ENCODE results near the gene WDR7. TPM values are rescaled to one million over a fixed set of nuclear protein-coding genes. Genes with fewer than 3 reads are reported as not detected.

The WDR7 gene
- total RNA-seq, 4 donors from 2014 or later: 9.4 to 26.1 (median 19.2) TPM

GRCh38 chr18:57051021-57051656 lies 400.0 kb downstream of the WDR7 start:
- Histone ChIP-seq H3K27ac (no peak overlapping the region), H3K9me3 (no peaks in the 10 kb centered on the region), H3K4me3 (no peak overlapping the region), H3K4me1 (no peaks in the 10 kb centered on the region), H3K36me3 (no peaks in the 10 kb centered on the region), H3K27me3 (no peaks in the 10 kb centered on the region)
- DNase-seq: no peak
- 15 to 26% methylated on average over 3 of the region's 3 CpGs for WGBS, 2 donors
- intact Hi-C loops (cut with DNase I): no loop called here
- no peak for TF ChIP-seq CTCF (IDR thresholded peaks at IDR 0.05)
- no peak for TF ChIP-seq POLR2A (IDR thresholded peaks at IDR 0.05)

- no peak for DNase-seq
- H3K4me1 ChIP-seq: no peaks in the 10 kb centered on the region
- intact Hi-C loops (cut with DNase I): no loop called here
- no peaks in the 10 kb centered on the region for H3K36me3 ChIP-seq
- H3K27me3 ChIP-seq: no peaks in the 10 kb centered on the region
- no peak for TF ChIP-seq POLR2A (IDR thresholded peaks at IDR 0.05)
- no peak for TF ChIP-seq CTCF (IDR thresholded peaks at IDR 0.05)
- 56 to 63% methylated on average over 1 to 3 of the region's 4 CpGs for WGBS, 2 donors
- H3K9me3 ChIP-seq: no peaks in the 10 kb centered on the region
- H3K4me3 ChIP-seq: no peak overlapping the region
- no peak overlapping the region for H3K27ac ChIP-seq
Measured at GRCh38 chr18:57051657-57052044, 400.5 kb downstream of the WDR7 start.

- H3K36me3 ChIP-seq: no peaks in the 10 kb centered on the region
- no peaks in the 10 kb centered on the region for H3K27me3 ChIP-seq
- WGBS, 2 donors: 62 to 70% methylated on average over 3 of the region's 4 CpGs
- intact Hi-C loops (cut with DNase I): no loop called here
- no peak overlapping the region for H3K4me3 ChIP-seq
- TF ChIP-seq POLR2A (IDR thresholded peaks at IDR 0.05) (no peak), CTCF (IDR thresholded peaks at IDR 0.05) (no peak)
- H3K9me3 ChIP-seq: no peaks in the 10 kb centered on the region
- DNase-seq: no peak
- no peaks in the 10 kb centered on the region for H3K4me1 ChIP-seq
- no peak overlapping the region for H3K27ac ChIP-seq
Measured at GRCh38 chr18:57052173-57052572, 401.0 kb downstream of the WDR7 start.

- Histone ChIP-seq H3K4me1 (no peaks in the 10 kb centered on the region), H3K27ac (no peak overlapping the region), H3K27me3 (no peaks in the 10 kb centered on the region), H3K9me3 (no peaks in the 10 kb centered on the region), H3K4me3 (no peak overlapping the region), H3K36me3 (no peaks in the 10 kb centered on the region)
- intact Hi-C loops (cut with DNase I): no loop called here
- DNase-seq: no peak
- TF ChIP-seq CTCF (IDR thresholded peaks at IDR 0.05): no peak
- TF ChIP-seq POLR2A (IDR thresholded peaks at IDR 0.05): no peak
- 84 to 86% methylated on average over 1 to 2 of the region's 5 CpGs for WGBS, 2 donors
Measured at GRCh38 chr18:57052759-57053158, 401.6 kb downstream of the WDR7 start.

GRCh38 chr18:57054891-57055290 lies 403.7 kb downstream of the WDR7 start:
- WGBS, 2 donors: 56 to 71% methylated on average over 2 to 3 of the region's 3 CpGs
- no peaks in the 10 kb centered on the region for H3K27me3 ChIP-seq
- H3K4me1 ChIP-seq: no peaks in the 10 kb centered on the region
- no peak overlapping the region for H3K4me3 ChIP-seq
- no peak for TF ChIP-seq POLR2A (IDR thresholded peaks at IDR 0.05)
- TF ChIP-seq CTCF (IDR thresholded peaks at IDR 0.05): no peak
- DNase-seq: no peak
- H3K9me3 ChIP-seq: no peaks in the 10 kb centered on the region
- H3K27ac ChIP-seq: no peak overlapping the region
- no peaks in the 10 kb centered on the region for H3K36me3 ChIP-seq
- intact Hi-C loops (cut with DNase I): no loop called here

Data from esophagus squamous epithelium (tissue), 5 donors.